Fibroblast of lung (primary cell): Measurements from ENCODE around the gene DTD1.

Source experiments
- EZH2 ChIP-seq: IDR thresholded peaks from 2 replicates; pipeline ENCODE4 v1.5.1; 2012; ENCODE audit warnings: low read length, control low read depth, mild to moderate bottlenecking; ENCODE audit errors: missing control alignments
- TF ChIP-seq, protein P1 (sequence below), 2 donors: IDR thresholded peaks in 1 of 2; conservative IDR thresholded peaks in 1 of 2; 1 replicate in 1 of 2; 2 replicates in 1 of 2; pipeline ENCODE4 v1.5.1; 2011 to 2012; ENCODE audit warnings: low read length in 2 of 2, control low read depth in 1 of 2, inconsistent platforms in 1 of 2, low read depth in 1 of 2, mild to moderate bottlenecking in 1 of 2

DNA sequence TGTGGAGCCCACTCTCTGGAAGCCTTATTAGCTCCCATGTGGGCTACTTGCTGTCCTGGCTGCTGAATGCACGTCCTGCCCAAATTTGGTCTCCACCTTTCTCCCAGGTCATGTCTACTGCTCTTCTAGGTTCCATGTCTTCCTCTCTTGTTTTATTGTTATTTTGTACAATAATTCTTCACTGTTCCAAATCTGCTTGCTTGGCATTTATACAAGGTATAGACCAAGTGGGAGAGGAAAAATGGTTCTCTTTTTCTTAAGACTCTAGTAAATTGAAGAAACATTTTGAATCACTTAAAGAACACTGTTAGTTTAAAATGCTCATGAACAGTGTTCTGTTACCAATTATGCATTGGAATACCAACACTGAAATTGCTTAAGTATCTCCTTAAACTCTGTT lies 144.1 kb downstream of the DTD1 start:
- TF ChIP-seq, protein P1, sequence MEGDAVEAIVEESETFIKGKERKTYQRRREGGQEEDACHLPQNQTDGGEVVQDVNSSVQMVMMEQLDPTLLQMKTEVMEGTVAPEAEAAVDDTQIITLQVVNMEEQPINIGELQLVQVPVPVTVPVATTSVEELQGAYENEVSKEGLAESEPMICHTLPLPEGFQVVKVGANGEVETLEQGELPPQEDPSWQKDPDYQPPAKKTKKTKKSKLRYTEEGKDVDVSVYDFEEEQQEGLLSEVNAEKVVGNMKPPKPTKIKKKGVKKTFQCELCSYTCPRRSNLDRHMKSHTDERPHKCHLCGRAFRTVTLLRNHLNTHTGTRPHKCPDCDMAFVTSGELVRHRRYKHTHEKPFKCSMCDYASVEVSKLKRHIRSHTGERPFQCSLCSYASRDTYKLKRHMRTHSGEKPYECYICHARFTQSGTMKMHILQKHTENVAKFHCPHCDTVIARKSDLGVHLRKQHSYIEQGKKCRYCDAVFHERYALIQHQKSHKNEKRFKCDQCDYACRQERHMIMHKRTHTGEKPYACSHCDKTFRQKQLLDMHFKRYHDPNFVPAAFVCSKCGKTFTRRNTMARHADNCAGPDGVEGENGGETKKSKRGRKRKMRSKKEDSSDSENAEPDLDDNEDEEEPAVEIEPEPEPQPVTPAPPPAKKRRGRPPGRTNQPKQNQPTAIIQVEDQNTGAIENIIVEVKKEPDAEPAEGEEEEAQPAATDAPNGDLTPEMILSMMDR (conservative IDR thresholded peaks at IDR 0.05 in 1 of 2, IDR thresholded peaks at IDR 0.05 in 1 of 2; ENCODE audit: low read depth in 1 of 2, low read length in 2 of 2) = no peak
- TF ChIP-seq EZH2 = no peak
